Activated T-cell treated with anti-CD3 and anti-CD28 coated beads, Interleukin-2, amount 50 U/mL, for 72 hours (primary cell): Measurements from ENCODE around the gene KIRREL3. TPM values are rescaled to one million over a fixed set of nuclear protein-coding genes. Genes with fewer than 3 reads are reported as not detected.
"Not testable (repeated sequence)": the region's sequence is repeated elsewhere in the genome, so short reads cannot be mapped to it uniquely, and the experiment has no call there.

ENCODE experiments used
- ATAC-seq, 2 donors: fragments of 150-1000 bp; cut with Tn5 transposase; replicated peaks in 1 of 2; 2 replicates each; pipeline ENCODE4 v1.10.0; 2021; ENCODE audit warnings: moderate library complexity in 2 of 2, mild to moderate bottlenecking in 1 of 2
- DNase-seq, 2 donors: peaks; one replicate each; pipeline ENCODE4 v3.0.0; 2021 to 2022; ENCODE audit warnings: mixed read lengths in 1 of 2
- H3K27ac Mint-ChIP-seq: one replicate; pipeline ENCODE4 v1.8.0; 2022; ENCODE audit warnings: mild to moderate bottlenecking, moderate library complexity, mixed read lengths
- H3K27me3 Mint-ChIP-seq: one replicate; pipeline ENCODE4 v1.8.0; 2022; ENCODE audit warnings: low read depth, mixed read lengths
- H3K36me3 Mint-ChIP-seq, 2 donors: one replicate each; pipeline ENCODE4 v1.8.0; 2022; ENCODE audit warnings: mixed read lengths in 2 of 2, mild to moderate bottlenecking in 1 of 2; ENCODE audit not compliant: insufficient read depth in 2 of 2
- H3K4me1 Mint-ChIP-seq: one replicate; pipeline ENCODE4 v1.8.0; 2022; ENCODE audit warnings: low read depth, mixed read lengths
- H3K4me3 Mint-ChIP-seq, 2 donors: one replicate each; pipeline ENCODE4 v1.8.0; 2022; ENCODE audit warnings: mild to moderate bottlenecking in 2 of 2, mixed read lengths in 2 of 2, moderate library complexity in 2 of 2
- H3K9me3 Mint-ChIP-seq, 2 donors: one replicate each; pipeline ENCODE4 v1.8.0; 2022; ENCODE audit warnings: mixed read lengths in 2 of 2
- total RNA-seq, 2 donors: library from RNA; stranded (reverse); gene quantifications; one replicate each; pipeline ENCODE4 v1.2.3, GENCODE V29; 2022

Gene KIRREL3
- total RNA-seq, 2 donors from 2014 or later: not detected

DNA sequence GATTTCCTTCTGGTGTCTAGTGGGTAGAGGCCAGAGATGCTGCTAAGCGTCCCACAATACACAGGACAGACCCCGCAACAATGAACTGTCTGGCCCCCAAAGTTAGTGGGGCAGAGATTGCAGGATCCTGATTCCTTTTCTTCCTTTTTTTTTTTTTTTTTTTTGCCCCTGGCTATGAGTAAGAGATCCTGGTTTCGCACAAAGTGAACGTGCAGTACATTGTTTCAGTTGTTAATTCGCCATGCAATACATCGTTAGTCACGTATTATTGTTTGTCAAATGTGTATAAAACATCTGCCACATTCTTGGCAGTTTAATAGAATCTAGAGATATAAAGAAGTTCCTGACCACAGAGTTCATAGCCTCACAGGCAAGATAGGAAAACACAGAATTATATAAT lies 624.8 kb downstream of the KIRREL3 start:
- Mint-ChIP-seq H3K4me3 (no peak overlapping the region), H3K9me3 (no peaks in the 10 kb centered on the region), H3K27me3 (no peaks in the 10 kb centered on the region), H3K27ac (no peak overlapping the region), H3K4me1 (no peaks in the 10 kb centered on the region), H3K36me3 (no peaks in the 10 kb centered on the region)
- ATAC-seq (no peak), DNase-seq (no peak)

GRCh38 chr11:126374562-126375300 lies 625.8 kb downstream of the KIRREL3 start:
- ATAC-seq, H3K4me1 Mint-ChIP-seq, H3K9me3 Mint-ChIP-seq, DNase-seq, H3K36me3 Mint-ChIP-seq, H3K27me3 Mint-ChIP-seq, H3K4me3 Mint-ChIP-seq, H3K27ac Mint-ChIP-seq: not testable (repeated sequence)

DNA sequence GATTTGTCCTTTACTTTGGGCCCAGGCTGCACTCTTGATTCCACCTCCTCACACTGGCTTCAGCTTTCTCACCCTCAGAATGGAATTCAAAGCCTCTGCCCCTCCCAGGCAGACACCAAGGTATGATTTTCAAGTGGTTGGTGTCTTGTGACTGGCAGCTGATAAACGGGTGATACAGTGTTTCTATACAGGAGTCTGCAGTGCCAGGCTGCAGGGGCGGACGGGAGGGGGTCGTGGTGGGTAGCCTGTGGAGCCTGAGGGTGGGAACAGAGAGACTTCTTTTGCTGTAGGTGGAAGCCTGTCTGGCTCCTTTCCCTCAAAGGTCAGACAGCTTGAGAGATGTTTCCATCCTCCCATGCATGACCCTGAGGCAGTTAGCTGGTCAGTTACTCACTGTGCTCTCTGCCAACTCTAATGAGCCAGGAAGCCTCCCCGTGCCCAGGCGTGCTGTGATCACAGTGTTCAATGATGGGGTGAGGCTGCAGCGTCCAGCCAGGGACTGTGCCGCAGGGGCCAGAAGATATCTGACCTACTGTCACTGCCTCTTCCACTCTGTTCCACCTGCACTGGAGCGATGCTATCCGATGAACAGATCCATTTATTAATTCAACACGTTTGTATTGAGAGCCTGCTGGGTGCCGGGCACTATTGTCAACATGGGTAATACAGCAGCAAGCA lies 627.0 kb downstream of the KIRREL3 start:
- ATAC-seq, H3K9me3 Mint-ChIP-seq, H3K27ac Mint-ChIP-seq, H3K4me3 Mint-ChIP-seq, H3K27me3 Mint-ChIP-seq, H3K36me3 Mint-ChIP-seq, DNase-seq, H3K4me1 Mint-ChIP-seq: not testable (repeated sequence)
